ENCODE data around the gene PPP1R7.

DNA sequence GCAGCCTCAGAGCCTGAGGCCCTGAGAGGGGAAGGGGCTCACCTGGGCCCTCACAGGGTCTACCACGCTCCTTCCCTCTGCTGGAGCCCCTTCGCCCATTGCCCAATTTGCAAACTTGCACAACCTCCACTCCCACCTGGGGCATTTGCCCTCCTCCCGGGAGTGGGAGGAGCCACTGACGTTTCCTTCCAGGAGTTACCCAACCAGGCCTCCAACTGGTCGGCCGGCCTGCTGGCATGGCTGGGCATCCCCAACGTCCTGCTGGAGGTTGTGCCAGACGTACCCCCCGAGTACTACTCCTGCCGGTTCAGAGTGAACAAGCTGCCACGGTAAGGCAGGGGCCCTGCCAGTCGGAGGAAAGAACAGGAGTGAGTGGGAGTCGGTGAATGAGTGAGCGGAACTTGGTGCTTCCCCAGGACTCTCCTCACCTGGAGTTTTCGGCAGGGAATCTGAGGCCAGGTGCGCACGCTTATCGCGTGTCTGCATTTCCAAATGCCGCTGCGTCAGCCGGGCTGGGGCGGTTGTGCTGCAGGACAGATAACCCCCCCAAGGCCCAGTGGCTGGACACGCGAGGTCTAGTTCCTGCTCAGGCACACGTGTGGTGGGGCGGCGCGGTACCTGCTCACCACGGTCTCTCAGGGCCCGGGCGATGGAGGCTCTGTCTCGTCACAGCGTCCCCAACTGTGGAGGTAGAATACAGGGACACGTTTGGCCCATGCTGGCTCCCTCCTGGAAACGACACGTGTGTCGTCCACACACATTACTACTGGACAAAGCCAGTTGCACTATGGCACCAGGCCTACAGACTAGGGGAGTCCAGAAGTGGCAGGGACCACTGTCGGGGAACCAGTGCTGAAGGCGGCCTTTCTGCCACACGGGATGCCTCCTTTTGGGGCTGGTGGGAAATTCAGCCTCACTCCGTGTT, 49.9 kb downstream of the PPP1R7 start:
- TF ChIP-seq POLR2A (IDR thresholded peaks at IDR 0.05; ENCODE audit: low read length) (no peak), GATA1 (IDR thresholded peaks at IDR 0.05; ENCODE audit: low read depth, low read length) (no peak)

Measured in erythroblast (primary cell).